CD4-positive, alpha-beta T cell treated with Interleukin-15 for 4 hours (primary cell): ENCODE data around the gene DACT1.

Source experiments
- DNase-seq: peaks from one replicate; pipeline ENCODE4 v3.0.0-alpha.2; 2020; ENCODE audit warnings: low spot score

Gene DACT1

GRCh38 chr14:58668848-58669480 lies 31.2 kb downstream of the DACT1 start:
- no peak for DNase-seq

- no peak for DNase-seq
Observed at GRCh38 chr14:58669556-58670200, 31.9 kb downstream of the DACT1 start.

- DNase-seq: no peak
Observed at GRCh38 chr14:58671024-58671423, 33.3 kb downstream of the DACT1 start.

DNA sequence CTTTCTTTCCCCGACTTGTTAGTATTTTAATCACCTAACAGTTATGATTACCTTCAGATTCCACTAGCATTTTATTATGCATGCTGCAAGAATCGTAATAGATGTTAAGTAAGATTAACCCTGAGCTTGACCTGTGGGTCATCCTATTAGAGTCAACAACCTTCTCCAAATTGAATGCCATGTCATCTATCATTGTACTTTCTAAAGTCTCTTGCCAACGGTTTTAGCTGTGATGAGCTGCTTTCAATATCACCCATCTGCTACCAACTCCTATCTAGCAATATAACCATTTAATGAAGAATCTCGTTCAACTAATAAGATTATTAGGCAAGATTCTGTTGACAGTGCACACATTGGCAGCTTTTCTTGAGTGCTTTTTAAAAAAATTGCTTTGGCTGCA lies 33.7 kb downstream of the DACT1 start:
- DNase-seq: no peak

- no peak for DNase-seq
Observed at GRCh38 chr14:58673722-58674121, 36.0 kb downstream of the DACT1 start.

- DNase-seq: no peak
Observed at GRCh38 chr14:58677001-58677400, 39.2 kb downstream of the DACT1 start.

DNA sequence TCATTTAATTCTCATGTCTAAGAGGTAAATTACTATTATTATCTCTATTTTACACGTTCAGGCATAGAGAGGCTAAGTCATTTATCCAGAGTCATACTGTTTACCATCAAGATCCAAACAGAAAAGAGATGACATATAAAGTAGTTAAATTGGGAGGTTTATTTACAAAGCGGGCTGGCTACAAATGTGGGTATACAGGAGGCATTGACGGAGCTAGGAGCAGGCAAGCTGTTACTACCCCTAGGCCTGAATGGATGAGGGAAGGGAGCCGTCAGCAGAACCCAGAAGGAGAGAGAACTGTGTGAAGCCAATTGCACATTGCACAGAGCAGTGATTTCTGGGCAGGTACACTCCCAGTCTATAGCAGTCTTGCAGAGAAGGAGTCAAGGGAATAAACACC lies 39.8 kb downstream of the DACT1 start:
- DNase-seq: no peak

GRCh38 chr14:58677996-58678395 lies 40.2 kb downstream of the DACT1 start:
- DNase-seq: no peak

GRCh38 chr14:58680698-58681097 lies 42.9 kb downstream of the DACT1 start:
- DNase-seq: no peak

- no peak for DNase-seq
Observed at GRCh38 chr14:58687232-58687795, 49.6 kb downstream of the DACT1 start.

GRCh38 chr14:58690801-58691516 lies 53.2 kb downstream of the DACT1 start:
- DNase-seq: no peak

- DNase-seq: no peak
Observed at GRCh38 chr14:58693048-58693447, 55.3 kb downstream of the DACT1 start.

- no peak for DNase-seq
Observed at GRCh38 chr14:58695514-58695913, 57.8 kb downstream of the DACT1 start.

DNA sequence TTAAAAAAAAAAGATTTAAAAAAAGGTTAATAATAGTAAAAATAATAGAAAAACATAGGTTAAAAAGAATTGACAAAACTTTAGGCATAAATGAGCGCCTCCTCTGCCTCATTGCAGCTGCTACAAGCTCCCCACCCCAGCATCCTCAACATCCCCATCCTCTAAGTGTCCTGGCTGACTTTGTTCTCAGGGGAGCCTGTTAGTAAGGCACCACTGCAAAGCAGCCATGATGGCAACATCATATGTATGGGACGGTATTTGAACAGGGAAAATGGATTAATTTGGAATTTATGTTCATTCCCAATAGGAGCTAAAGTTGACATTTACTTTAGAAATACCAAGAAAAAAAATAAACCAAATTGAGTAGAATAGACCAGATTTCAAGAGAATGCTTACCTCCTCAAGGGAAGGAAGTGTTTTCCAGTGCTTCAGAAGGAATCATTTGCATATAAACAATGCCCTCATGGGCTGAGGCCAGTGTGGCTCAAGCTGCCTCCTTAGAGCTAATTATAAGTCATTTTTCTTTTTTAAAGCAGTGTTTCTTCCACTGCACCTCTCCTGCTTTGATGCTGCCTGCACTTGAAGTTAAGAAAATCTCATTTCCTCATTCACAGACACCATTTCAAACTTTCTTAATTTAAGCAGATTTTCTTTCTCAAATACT lies 59.6 kb downstream of the DACT1 start:
- no peak for DNase-seq
